Right lobe of liver (tissue), 4 donors: ENCODE data around the gene CORO2B.

Source experiments
- CTCF ChIP-seq, 4 donors: fragments of 200-600 bp in 3 of 4; fragments of 450-650 bp in 1 of 4; IDR thresholded peaks; one replicate each; pipeline versions ENCODE4 v1.5.1 to v1.8.0; 2016 to 2022; ENCODE audit warnings: antibody characterized with exemption in 4 of 4, mild to moderate bottlenecking in 2 of 4
- POLR2A ChIP-seq: fragments of 450-650 bp; IDR thresholded peaks from one replicate; pipeline ENCODE4 v1.6.1; 2017; ENCODE audit warnings: antibody characterized with exemption, mild to moderate bottlenecking
- donor health status: DM: no; HTN: no; CAD: no.
- donor health status: DM: no; HTN: no; CAD: no.
- donor health status: DM: no; HTN: yes; CAD: no.

GRCh38 chr15:68638953-68639515 lies 60.2 kb downstream of the CORO2B start:
- TF ChIP-seq CTCF (IDR thresholded peaks at IDR 0.05), result no peak
- no peak for TF ChIP-seq POLR2A
